Right lobe of liver (tissue), 6 donors: ENCODE data around the gene ABCC3. TPM values are rescaled to one million over a fixed set of nuclear protein-coding genes. Genes with fewer than 3 reads are reported as not detected.
"Not testable (repeated sequence)": the region's sequence is repeated elsewhere in the genome, so short reads cannot be mapped to it uniquely, and the experiment has no call there.

ENCODE experiments used
- ATAC-seq, 4 donors: fragments of 200-7000 bp; cut with Tn5 transposase; one replicate each; pipeline ENCODE4 v1.9.1; 2020; ENCODE audit warnings: mild to moderate bottlenecking in 4 of 4, moderate library complexity in 4 of 4
- DNase-seq, 3 donors: peaks; one replicate each; pipeline ENCODE4 v3.0.0-alpha.2; 2020
- H3K27ac ChIP-seq, 3 donors: fragments of 200-600 bp; one replicate each; pipeline ENCODE4 v1.8.0; 2022
- H3K27me3 ChIP-seq, 2 donors: fragments of 200-600 bp; one replicate each; pipeline ENCODE4 v1.8.0; 2022
- H3K36me3 ChIP-seq, 4 donors: fragments of 200-600 bp; sonication (generic) in 1 of 4; one replicate each; pipeline versions ENCODE4 v1.5.1 to v1.8.0; 2017 to 2022; ENCODE audit warnings: control low read depth in 1 of 4
- H3K4me1 ChIP-seq, 4 donors: fragments of 200-600 bp; sonication (generic) in 1 of 4; one replicate each; pipeline versions ENCODE4 v1.5.1 to v1.8.0; 2017 to 2022; ENCODE audit warnings: control low read depth in 1 of 4
- H3K4me3 ChIP-seq, 3 donors: fragments of 200-600 bp; one replicate each; pipeline ENCODE4 v1.8.0; 2022
- H3K9me3 ChIP-seq, 4 donors: fragments of 200-600 bp; sonication (generic) in 1 of 4; one replicate each; pipeline versions ENCODE4 v1.5.1 to v1.8.0; 2017 to 2022; ENCODE audit warnings: control low read depth in 1 of 4
- POLR2A ChIP-seq: fragments of 450-650 bp; IDR thresholded peaks from one replicate; pipeline ENCODE4 v1.6.1; 2017; ENCODE audit warnings: antibody characterized with exemption, mild to moderate bottlenecking
- WGBS: methylation state at CpG from one replicate; pipeline ENCODE4 v1.1.6; 2018; ENCODE audit warnings: low coverage, low lambda C conversion rate; ENCODE audit not compliant: insufficient coverage; ENCODE audit errors: missing lambda C conversion rate; 5-methylcytosine and 5-hydroxymethylcytosine counted together
- intact Hi-C, 2 donors: fragments of 100-400 bp; cut with DNase I; formaldehyde crosslinking; loops; one replicate each; pipeline versions ENCODE4 v1.11.2 to v1.14.1; 2022
- total RNA-seq, 6 experiments: library from RNA; depleted of rRNA in 2 of 6; stranded (reverse); fragments of >200 nt in 2 of 6; fragmentation: NEBNext Ultra II Directional in 3 of 6; extraction: Animal tissue kit (Norgen Biotek cat#: 25700) in 3 of 6; gene quantifications; one replicate each; pipeline versions ENCODE4 v1.1.0 to v1.2.4, GENCODE V29; 2016 to 2023
- TF ChIP-seq, protein P1 (sequence below), 4 donors: fragments of 200-600 bp in 3 of 4; fragments of 450-650 bp in 1 of 4; IDR thresholded peaks; one replicate each; pipeline versions ENCODE4 v1.5.1 to v1.8.0; 2016 to 2022; ENCODE audit warnings: antibody characterized with exemption in 4 of 4, mild to moderate bottlenecking in 2 of 4
- donor health status: DM: no; HTN: yes; CAD: no.
- donor health status: DM: no; HTN: no; CAD: no.
- donor health status: DM: no; HTN: no; CAD: no.
- donor health status: DM: no; HTN: yes; CAD: no.
- donor health status: DM: no; HTN: yes; CAD: no.

The ABCC3 gene
- total RNA-seq, 6 experiments from 2014 or later, result 146 to 286 (median 178) TPM

DNA sequence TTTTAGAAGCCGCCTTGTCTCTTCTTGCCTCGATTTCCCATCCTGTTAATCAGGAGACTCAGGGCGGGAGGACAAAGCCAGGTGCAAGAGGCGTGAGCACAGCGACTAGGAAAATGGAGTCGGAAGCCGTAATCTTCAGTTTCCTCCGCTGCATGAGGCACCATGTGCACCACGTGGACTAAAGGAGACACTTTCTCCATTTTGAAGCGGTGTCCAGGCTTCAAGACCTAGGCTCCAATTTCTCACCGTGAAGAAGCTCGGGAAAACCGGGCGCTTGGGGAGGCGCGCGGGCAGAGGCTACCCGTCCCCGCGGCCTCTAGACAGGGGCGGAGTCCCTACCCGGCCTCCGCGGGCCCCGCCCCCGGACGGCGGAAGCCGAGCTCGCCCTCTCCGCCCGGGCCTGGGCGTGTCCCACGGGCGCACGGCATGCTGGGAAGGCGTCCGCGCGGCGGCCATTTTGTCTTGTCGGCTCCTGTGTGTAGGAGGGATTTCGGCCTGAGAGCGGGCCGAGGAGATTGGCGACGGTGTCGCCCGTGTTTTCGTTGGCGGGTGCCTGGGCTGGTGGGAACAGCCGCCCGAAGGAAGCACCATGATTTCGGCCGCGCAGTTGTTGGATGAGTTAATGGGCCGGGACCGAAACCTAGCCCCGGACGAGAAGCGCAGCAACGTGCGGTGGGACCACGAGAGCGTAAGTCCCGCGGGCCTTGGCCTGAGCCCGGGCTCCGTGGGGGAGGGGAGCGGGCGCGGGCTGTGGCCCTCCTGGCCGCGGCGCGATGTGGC, 84.7 kb downstream of the ABCC3 start, which contains the start of gene LUC7L3:
TSS of gene LUC7L3 (plus strand) at position 460 of the 780 bp plus-strand sequence. CDS start at position 590, 130 bp downstream.
- no peaks in the 10 kb centered on the region for H3K9me3 ChIP-seq
- intact Hi-C loops, result no loop called here
- TF ChIP-seq, protein P1, sequence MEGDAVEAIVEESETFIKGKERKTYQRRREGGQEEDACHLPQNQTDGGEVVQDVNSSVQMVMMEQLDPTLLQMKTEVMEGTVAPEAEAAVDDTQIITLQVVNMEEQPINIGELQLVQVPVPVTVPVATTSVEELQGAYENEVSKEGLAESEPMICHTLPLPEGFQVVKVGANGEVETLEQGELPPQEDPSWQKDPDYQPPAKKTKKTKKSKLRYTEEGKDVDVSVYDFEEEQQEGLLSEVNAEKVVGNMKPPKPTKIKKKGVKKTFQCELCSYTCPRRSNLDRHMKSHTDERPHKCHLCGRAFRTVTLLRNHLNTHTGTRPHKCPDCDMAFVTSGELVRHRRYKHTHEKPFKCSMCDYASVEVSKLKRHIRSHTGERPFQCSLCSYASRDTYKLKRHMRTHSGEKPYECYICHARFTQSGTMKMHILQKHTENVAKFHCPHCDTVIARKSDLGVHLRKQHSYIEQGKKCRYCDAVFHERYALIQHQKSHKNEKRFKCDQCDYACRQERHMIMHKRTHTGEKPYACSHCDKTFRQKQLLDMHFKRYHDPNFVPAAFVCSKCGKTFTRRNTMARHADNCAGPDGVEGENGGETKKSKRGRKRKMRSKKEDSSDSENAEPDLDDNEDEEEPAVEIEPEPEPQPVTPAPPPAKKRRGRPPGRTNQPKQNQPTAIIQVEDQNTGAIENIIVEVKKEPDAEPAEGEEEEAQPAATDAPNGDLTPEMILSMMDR (IDR thresholded peaks at IDR 0.05), result no peak
- peak; percentile 79 for TF ChIP-seq POLR2A
- no peaks in the 10 kb centered on the region for H3K27me3 ChIP-seq
- DNase-seq (peak; percentile 95 to 96 (median 95)), ATAC-seq (peak; percentile 90 to 97 (median 94))
- H3K27ac ChIP-seq, result peak within 1 kb of the TSS; percentile 92 to 99 (median 98)
- H3K36me3 ChIP-seq, result no peaks in the 10 kb centered on the region
- peaks cover 0 to 53% (median 26%) of the 10 kb centered on the region in 4 donors for H3K4me1 ChIP-seq
- H3K4me3 ChIP-seq, result peak within 1 kb of the TSS; percentile 74 to 93 (median 79)
- 5% methylated on average over 16 of the region's 76 CpGs for WGBS

DNA sequence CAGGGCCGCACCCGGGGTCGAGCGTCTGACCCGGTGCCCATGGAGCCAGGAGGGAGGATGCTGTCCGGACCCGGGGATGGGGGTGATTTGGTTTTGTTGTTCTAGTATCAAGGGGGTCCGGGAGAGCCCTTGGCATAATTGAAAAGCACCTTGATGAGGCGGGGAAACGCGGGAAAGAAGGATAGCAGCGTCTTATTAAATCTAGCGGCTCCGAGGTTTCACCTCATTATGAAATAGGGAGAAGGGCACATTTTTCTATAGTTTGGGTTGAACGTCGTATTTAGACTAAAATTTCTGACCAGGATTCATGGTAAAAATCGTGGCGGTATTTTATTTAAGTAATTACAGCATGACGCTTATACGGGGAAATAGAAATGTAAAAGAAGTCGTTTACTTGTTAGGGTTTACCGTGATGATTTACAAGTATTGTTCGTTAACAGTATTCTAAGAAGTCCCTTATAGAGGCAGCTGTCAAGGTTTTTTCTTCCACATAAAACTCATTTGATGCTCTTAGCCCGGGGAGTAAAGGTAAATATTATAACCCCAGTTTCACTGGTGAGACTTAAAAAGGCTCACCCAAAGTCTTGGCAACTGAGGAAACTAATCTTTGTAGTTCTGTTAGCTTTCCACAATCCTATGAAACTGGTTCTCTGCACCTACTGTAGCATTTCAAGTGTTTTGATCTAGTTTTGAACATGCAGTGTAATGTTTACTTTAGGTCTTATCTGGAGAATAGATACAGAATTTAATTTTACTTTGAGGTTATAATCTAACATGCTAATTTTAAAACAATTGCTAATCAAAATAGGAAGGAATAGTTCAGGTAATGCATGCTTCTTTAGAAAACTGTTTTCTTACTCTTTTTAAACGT, 85.5 kb downstream of the ABCC3 start:
- WGBS, result under 1% methylated on average over 18 of the region's 25 CpGs
- H3K9me3 ChIP-seq, result no peaks in the 10 kb centered on the region
- ATAC-seq (no peak), DNase-seq (no peak)
- intact Hi-C loops, result no loop called here
- TF ChIP-seq POLR2A, result no peak
- H3K27ac ChIP-seq, result peak overlapping the region; percentile 92 to 99 (median 98)
- no peaks in the 10 kb centered on the region for H3K36me3 ChIP-seq
- no peaks in the 10 kb centered on the region for H3K27me3 ChIP-seq
- H3K4me3 ChIP-seq, result peak overlapping the region; percentile 74 to 93 (median 79)
- peaks cover 0 to 58% (median 27%) of the 10 kb centered on the region in 4 donors for H3K4me1 ChIP-seq

DNA sequence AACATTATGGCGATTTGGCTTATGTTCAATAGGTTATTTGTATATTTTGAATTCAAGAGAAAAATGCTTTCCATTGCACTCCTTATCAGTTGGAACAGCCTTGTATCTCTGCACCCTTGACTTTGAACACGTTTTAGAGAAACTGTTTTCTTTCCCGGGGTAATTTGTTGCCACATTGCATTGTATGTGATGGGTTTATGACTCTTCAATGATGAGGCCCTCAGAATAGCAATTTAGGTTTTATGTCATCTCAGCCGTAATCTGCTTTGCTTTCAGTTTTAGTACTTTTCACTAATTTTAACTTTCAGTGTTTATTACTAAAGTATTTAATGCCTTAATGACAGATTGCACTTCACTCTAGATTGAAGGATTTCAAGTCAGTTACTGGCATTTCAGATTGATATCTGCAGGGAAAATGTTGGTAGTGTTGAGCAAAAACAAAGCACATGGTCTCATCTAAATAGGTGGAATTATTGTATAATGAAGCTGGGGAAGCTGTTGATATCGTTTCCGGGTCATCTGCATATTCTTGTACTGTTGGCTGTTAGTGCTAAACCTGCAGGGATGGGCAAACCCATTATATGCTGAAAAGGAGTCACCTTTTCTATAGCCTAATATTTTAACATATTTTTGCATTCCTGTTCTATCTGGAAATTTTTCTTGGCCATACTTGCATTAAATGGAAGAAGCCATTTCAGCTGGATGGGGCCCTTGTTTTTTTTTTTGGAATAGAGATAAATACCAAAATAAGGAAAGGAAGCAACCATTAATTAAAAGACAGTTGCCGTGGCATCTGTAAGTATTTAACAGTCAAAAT, 86.7 kb downstream of the ABCC3 start:
- under 1% methylated on average over 7 of the region's 7 CpGs for WGBS
- no peak for DNase-seq
- intact Hi-C loops, result no loop called here
- H3K27me3 ChIP-seq, result no peaks in the 10 kb centered on the region
- H3K9me3 ChIP-seq, result no peaks in the 10 kb centered on the region
- TF ChIP-seq POLR2A, result no peak
- TF ChIP-seq, protein P1 (IDR thresholded peaks at IDR 0.05), result no peak
- ATAC-seq, result no peak
- H3K36me3 ChIP-seq, result no peaks in the 10 kb centered on the region
- H3K4me1 ChIP-seq, result peaks cover 0 to 64% (median 31%) of the 10 kb centered on the region in 4 donors
- peak overlapping the region; percentile 10 to 99 (median 92) for H3K27ac ChIP-seq
- peak overlapping the region; percentile 74 to 93 (median 79) for H3K4me3 ChIP-seq

DNA sequence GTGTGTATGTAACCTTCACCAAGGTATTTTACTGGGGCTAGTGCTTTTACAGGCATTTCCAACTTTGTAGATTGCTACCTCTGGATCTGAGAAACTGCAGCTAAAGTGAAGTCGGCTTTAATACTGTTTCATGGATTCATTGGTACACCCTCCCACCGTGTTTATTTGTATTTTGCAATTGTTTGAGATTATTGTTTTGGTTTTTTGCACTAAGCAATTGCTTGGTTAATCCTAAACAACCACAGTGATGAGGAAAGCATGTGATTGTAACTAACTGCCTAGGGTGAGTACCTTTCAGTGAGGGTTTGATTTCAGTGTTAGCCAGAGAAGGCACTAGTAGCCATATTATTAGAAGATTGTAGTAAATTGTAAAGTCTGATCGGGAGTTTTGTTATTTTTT, 88.1 kb downstream of the ABCC3 start:
- TF ChIP-seq, protein P1 (IDR thresholded peaks at IDR 0.05), result no peak
- TF ChIP-seq POLR2A, result no peak
- peaks cover 0 to 69% (median 31%) of the 10 kb centered on the region in 4 donors for H3K4me1 ChIP-seq
- no peak for ATAC-seq
- no peaks in the 10 kb centered on the region for H3K9me3 ChIP-seq
- 16% methylated on average over 3 of the region's 3 CpGs for WGBS
- no peak overlapping the region for H3K4me3 ChIP-seq
- no peaks in the 10 kb centered on the region for H3K36me3 ChIP-seq
- intact Hi-C loops, result no loop called here
- H3K27me3 ChIP-seq, result no peaks in the 10 kb centered on the region
- H3K27ac ChIP-seq, result peak overlapping the region in 1 of 3 donors; percentile 1
- no peak for DNase-seq

DNA sequence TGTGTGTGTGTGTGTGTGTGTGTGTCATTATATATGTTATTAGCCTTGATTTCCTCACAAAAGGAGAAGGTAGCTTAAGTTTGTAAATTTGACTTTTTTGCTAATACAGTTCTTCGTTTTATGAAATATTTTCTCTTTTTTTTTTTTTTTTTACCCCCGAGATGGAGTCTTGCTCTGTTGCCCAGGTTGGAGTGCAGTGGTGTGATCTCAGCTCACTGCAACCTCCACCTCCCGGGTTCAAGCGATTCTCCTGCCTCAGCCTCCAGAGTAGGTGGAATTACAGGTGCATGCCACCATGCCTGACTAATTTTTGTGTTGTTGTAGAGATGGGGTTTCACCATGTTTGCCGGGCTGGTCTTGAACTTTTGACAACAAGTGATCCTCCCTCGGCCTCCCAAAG, 89.9 kb downstream of the ABCC3 start:
- H3K4me3 ChIP-seq, ATAC-seq, H3K27ac ChIP-seq, H3K27me3 ChIP-seq, H3K9me3 ChIP-seq, H3K36me3 ChIP-seq, DNase-seq, intact Hi-C loops: not testable (repeated sequence)
- WGBS, result 96% methylated on average over 6 of the region's 6 CpGs
- peaks cover 0 to 85% (median 33%) of the 10 kb centered on the region in 4 donors for H3K4me1 ChIP-seq
